HEK293 (cell line): ENCODE data around the gene HOXA4.

Experiments used
- CTCF ChIA-PET: fragments of 350-600 bp; formaldehyde crosslinking; extraction: SDS; loops from one replicate; lab custom pipeline; 2021; ENCODE audit warnings: antibody characterized with exemption; lab: Yijun Ruan, JAX
- POLR2A ChIA-PET: fragments of 300-600 bp; formaldehyde crosslinking; extraction: SDS; loops from one replicate; lab custom pipeline; 2020; ENCODE audit warnings: antibody characterized with exemption, inconsistent platforms; lab: Yijun Ruan, JAX
- H3K27ac ChIP-seq: fragments of 200-500 bp; sonication (Bioruptor generic); 2 replicates; pipeline ENCODE4 v1.5.1; 2014; ENCODE audit warnings: low read depth, low read length, control low read depth, inconsistent platforms; ENCODE audit errors: extremely low read depth
- H3K36me3 ChIP-seq, 2 experiments: fragments of 200-500 bp in 1 of 2; sonication (Bioruptor generic) in 1 of 2; 1 replicate in 1 of 2; 2 replicates in 1 of 2; pipeline ENCODE4 v1.5.1; 2014 to 2017; ENCODE audit warnings: inconsistent platforms in 2 of 2, low read length in 2 of 2; ENCODE audit not compliant: control insufficient read depth in 2 of 2, insufficient read depth in 1 of 2
- H3K4me1 ChIP-seq: fragments of 200-500 bp; sonication (Bioruptor generic); 2 replicates; pipeline ENCODE4 v1.5.1; 2014; ENCODE audit warnings: mild to moderate bottlenecking, low read length, inconsistent platforms; ENCODE audit not compliant: control insufficient read depth, insufficient read depth
- H3K4me3 ChIP-seq: 2 replicates; pipeline ENCODE4 v1.5.1; 2011; ENCODE audit warnings: low read depth, mild to moderate bottlenecking, control low read depth, low read length, moderate library complexity
- H3K9me3 ChIP-seq: fragments of 200-500 bp; sonication (Bioruptor generic); 2 replicates; pipeline ENCODE4 v1.5.1; 2014; ENCODE audit warnings: low read depth, low read length, inconsistent platforms; ENCODE audit not compliant: control insufficient read depth, insufficient read depth
- EGR2 ChIP-seq: fragments of 450-650 bp; formaldehyde crosslinking; IDR thresholded peaks from 2 replicates; pipeline ENCODE4 v1.5.1; 2016; ENCODE audit warnings: low read depth, missing biosample characterization, missing genetic modification characterization
- FEZF1 ChIP-seq: fragments of 450-650 bp; formaldehyde crosslinking; IDR thresholded peaks from 2 replicates; pipeline ENCODE4 v1.5.1; 2016; ENCODE audit warnings: missing biosample characterization, missing genetic modification characterization
- GLIS2 ChIP-seq: fragments of 450-650 bp; formaldehyde crosslinking; IDR thresholded peaks from 2 replicates; pipeline ENCODE4 v1.5.1; 2016; ENCODE audit warnings: missing biosample characterization, missing genetic modification characterization
- IKZF3 ChIP-seq: fragments of 450-650 bp; IDR thresholded peaks from 2 replicates; pipeline ENCODE4 v1.5.0; 2018; ENCODE audit warnings: missing biosample characterization, mild to moderate bottlenecking, missing genetic modification characterization, moderate library complexity
- KLF7 ChIP-seq: fragments of 450-650 bp; formaldehyde crosslinking; IDR thresholded peaks from 2 replicates; pipeline ENCODE4 v1.5.1; 2016; ENCODE audit warnings: missing biosample characterization, missing genetic modification characterization, borderline replicate concordance
- KLF8 ChIP-seq: fragments of 450-650 bp; formaldehyde crosslinking; IDR thresholded peaks from 2 replicates; pipeline ENCODE4 v1.5.1; 2016; ENCODE audit warnings: missing biosample characterization, missing genetic modification characterization
- PRDM1 ChIP-seq: fragments of 450-650 bp; formaldehyde crosslinking; IDR thresholded peaks from 2 replicates; pipeline ENCODE4; 2016; ENCODE audit warnings: missing biosample characterization, missing genetic modification characterization
- PRDM10 ChIP-seq: fragments of 450-650 bp; formaldehyde crosslinking; IDR thresholded peaks from 2 replicates; pipeline ENCODE4 v1.5.1; 2016; ENCODE audit warnings: missing biosample characterization, missing genetic modification characterization
- SETDB1 ChIP-seq: IDR thresholded peaks from one replicate; pipeline ENCODE4 v1.6.1; 2017; ENCODE audit warnings: mild to moderate bottlenecking, low read length, moderate library complexity, mixed read lengths; ENCODE audit not compliant: insufficient read length
- ZBTB1 ChIP-seq: fragments of 450-650 bp; formaldehyde crosslinking; IDR thresholded peaks from 2 replicates; pipeline ENCODE4 v1.5.1; 2016; ENCODE audit warnings: missing biosample characterization, missing genetic modification characterization
- ZBTB20 ChIP-seq: fragments of 450-650 bp; formaldehyde crosslinking; IDR thresholded peaks from 2 replicates; pipeline ENCODE4 v1.5.1; 2016; ENCODE audit warnings: missing biosample characterization, missing genetic modification characterization
- ZBTB49 ChIP-seq: fragments of 450-650 bp; formaldehyde crosslinking; IDR thresholded peaks from 2 replicates; pipeline ENCODE4 v1.5.1; 2016; ENCODE audit warnings: missing biosample characterization, missing genetic modification characterization, low read depth
- ZFP37 ChIP-seq: fragments of 450-650 bp; formaldehyde crosslinking; IDR thresholded peaks from 2 replicates; pipeline ENCODE4 v1.5.1; 2016; ENCODE audit warnings: missing biosample characterization, missing genetic modification characterization
- ZNF132 ChIP-seq: fragments of 450-650 bp; formaldehyde crosslinking; IDR thresholded peaks from 2 replicates; pipeline ENCODE4 v1.5.1; 2017; ENCODE audit warnings: missing biosample characterization, missing genetic modification characterization, borderline replicate concordance
- ZNF2 ChIP-seq: fragments of 450-650 bp; formaldehyde crosslinking; IDR thresholded peaks from 2 replicates; pipeline ENCODE4 v1.5.1; 2016; ENCODE audit warnings: missing biosample characterization, missing genetic modification characterization
- ZNF335 ChIP-seq: fragments of 450-650 bp; formaldehyde crosslinking; conservative IDR thresholded peaks from 2 replicates; pipeline ENCODE4 v1.5.1; 2016; ENCODE audit warnings: missing biosample characterization, missing genetic modification characterization
- ZNF366 ChIP-seq: fragments of 450-650 bp; formaldehyde crosslinking; conservative IDR thresholded peaks from 2 replicates; pipeline ENCODE4 v1.5.1; 2016; ENCODE audit warnings: missing biosample characterization, missing genetic modification characterization
- ZNF426 ChIP-seq: fragments of 450-650 bp; formaldehyde crosslinking; IDR thresholded peaks from 2 replicates; pipeline ENCODE4 v1.5.1; 2017; ENCODE audit warnings: missing biosample characterization, missing genetic modification characterization, mild to moderate bottlenecking, inconsistent platforms, moderate library complexity
- ZNF473 ChIP-seq: fragments of 450-650 bp; formaldehyde crosslinking; IDR thresholded peaks from 2 replicates; pipeline ENCODE4 v1.5.1; 2017; ENCODE audit warnings: missing biosample characterization, missing genetic modification characterization
- ZNF488 ChIP-seq: fragments of 450-650 bp; formaldehyde crosslinking; IDR thresholded peaks from 2 replicates; pipeline ENCODE4 v1.5.1; 2016; ENCODE audit warnings: missing biosample characterization, missing genetic modification characterization
- ZNF629 ChIP-seq: fragments of 450-650 bp; formaldehyde crosslinking; IDR thresholded peaks from 2 replicates; pipeline ENCODE4 v1.5.1; 2017; ENCODE audit warnings: missing biosample characterization, missing genetic modification characterization
- ZNF76 ChIP-seq: fragments of 450-650 bp; formaldehyde crosslinking; IDR thresholded peaks from 2 replicates; pipeline ENCODE4; 2016; ENCODE audit warnings: low read depth, missing biosample characterization, missing genetic modification characterization, borderline replicate concordance
- ZNF776 ChIP-seq: fragments of 450-650 bp; formaldehyde crosslinking; IDR thresholded peaks from 2 replicates; pipeline ENCODE4 v1.5.0; 2017; ENCODE audit warnings: missing biosample characterization, missing genetic modification characterization, borderline replicate concordance

HOXA4 gene

GRCh38 chr7:27138985-27139333 is 8.4 kb upstream of the HOXA4 start:
- CTCF ChIA-PET, result no interaction called here

GRCh38 chr7:27138472-27138871 is 7.9 kb upstream of the HOXA4 start:
- TF ChIP-seq PRDM10 (tag by site-specific recombination), result peak; percentile 78
- no peak for TF ChIP-seq ZNF2
- no peak for TF ChIP-seq IKZF3 (tag by site-specific recombination)
- TF ChIP-seq EGR2, result no peak
- no peak for TF ChIP-seq KLF8 (tag by site-specific recombination)
- no peak for TF ChIP-seq ZNF132 (tag by site-specific recombination)
- Histone ChIP-seq H3K4me1 (peaks cover 42% of the 10 kb centered on the region), H3K4me3 (no peak overlapping the region), H3K27ac (peak overlapping the region; percentile 98; the same call in 1 of the 2 replicates), H3K36me3 (peaks cover 0 to 34% of the 10 kb centered on the region in 2 experiments; a peak in 1 of 3 replicates), H3K9me3 (no peaks in the 10 kb centered on the region)
- POLR2A ChIA-PET, result no interaction called here
- CTCF ChIA-PET, result interaction anchor here (0.6 kb wide), 1 partner anchor 10 kb away, joined by 3 read pairs; no protein-coding TSS in a partner anchor

More at GRCh38 chr7:27138985-27139333, 8.4 kb upstream of the HOXA4 start:
- peaks cover 38% of the 10 kb centered on the region for H3K4me1 ChIP-seq
- peaks cover 0 to 34% of the 10 kb centered on the region in 2 experiments; a peak in 1 of 3 replicates for H3K36me3 ChIP-seq
- no peak overlapping the region for H3K4me3 ChIP-seq
- TF ChIP-seq ZBTB1 (tag by site-specific recombination), result no peak
- no peak for TF ChIP-seq SETDB1
- TF ChIP-seq ZNF488 (tag by site-specific recombination), result no peak
- TF ChIP-seq ZBTB49 (tag by site-specific recombination), result no peak
- TF ChIP-seq ZNF76 (tag by site-specific recombination), result no peak
- TF ChIP-seq ZNF426 (tag by site-specific recombination), result peak; percentile 5; the same call in 1 of the 2 replicates
- no peak for TF ChIP-seq ZNF473
- no peak for TF ChIP-seq ZNF629 (tag by site-specific recombination)
- no peak for TF ChIP-seq ZNF776 (tag by site-specific recombination)
- peak; percentile 16; the same call in 1 of the 2 replicates for TF ChIP-seq ZFP37 (tag by site-specific recombination)
- TF ChIP-seq GLIS2 (tag by site-specific recombination), result no peak
- TF ChIP-seq ZBTB20 (tag by site-specific recombination), result peak; percentile 48; the same call in 1 of the 2 replicates
- peak; percentile 58; the same call in 1 of the 2 replicates for TF ChIP-seq PRDM1 (tag by site-specific recombination)
- TF ChIP-seq KLF7, result no peak
- TF ChIP-seq FEZF1, result peak; percentile 87
- TF ChIP-seq KLF8 (tag by site-specific recombination), result no peak
- TF ChIP-seq ZNF335 (tag by site-specific recombination), result peak; percentile 73
- TF ChIP-seq ZNF366 (tag by site-specific recombination), result peak; percentile 53
- POLR2A ChIA-PET, result interaction anchor here (0.6 kb wide), 1 partner anchor 18 kb away, joined by 3 read pairs; no protein-coding TSS in a partner anchor
- H3K27ac ChIP-seq, result peak overlapping the region; percentile 98; the same call in 1 of the 2 replicates
- H3K9me3 ChIP-seq, result no peaks in the 10 kb centered on the region
